ENCODE measurements around the gene PCNX2.
"Not testable (repeated sequence)": the region's sequence is repeated elsewhere in the genome, so short reads cannot be mapped to it uniquely, and the experiment has no call there.

The PCNX2 gene

DNA sequence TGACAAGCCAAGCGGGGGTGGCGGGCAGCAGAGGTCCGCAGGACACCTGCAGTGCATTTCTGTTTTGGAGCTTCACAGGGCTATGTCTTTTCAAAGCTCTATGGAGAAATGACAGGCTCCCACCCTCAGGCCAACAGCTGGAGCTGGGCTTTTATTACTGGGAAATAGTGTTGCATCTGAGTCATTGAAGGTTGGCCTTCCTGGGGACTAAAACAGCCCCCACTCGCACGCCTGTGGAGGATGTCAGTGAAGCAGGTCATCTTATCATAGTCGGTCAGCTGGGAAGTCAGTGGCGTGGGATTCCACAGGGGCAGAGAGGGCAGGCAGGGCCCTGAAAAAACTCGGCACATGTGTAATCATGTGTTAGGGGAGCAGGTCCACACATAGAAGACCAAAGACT, 289.8 kb downstream of the PCNX2 start:
- no peak for ATAC-seq

DNA sequence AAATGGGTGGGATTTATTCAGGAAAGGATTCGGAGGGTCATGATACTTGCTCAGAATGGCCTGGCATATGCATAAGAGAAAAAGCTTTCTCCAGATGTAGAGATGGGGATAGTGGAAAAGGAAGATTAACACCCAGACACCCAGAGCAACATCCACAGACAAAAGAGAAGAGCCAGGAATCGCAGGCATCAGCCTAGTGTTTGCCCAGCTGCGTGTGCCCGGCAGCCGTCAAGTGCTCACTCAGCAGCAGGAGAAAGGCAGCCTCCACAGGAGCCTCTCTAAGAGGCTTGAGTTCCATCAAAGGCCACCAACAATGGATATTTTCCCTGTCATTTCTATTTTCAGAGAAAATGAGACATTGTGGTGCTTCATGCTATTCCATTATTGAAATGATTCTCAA, 290.4 kb downstream of the PCNX2 start:
- ATAC-seq = no peak

DNA sequence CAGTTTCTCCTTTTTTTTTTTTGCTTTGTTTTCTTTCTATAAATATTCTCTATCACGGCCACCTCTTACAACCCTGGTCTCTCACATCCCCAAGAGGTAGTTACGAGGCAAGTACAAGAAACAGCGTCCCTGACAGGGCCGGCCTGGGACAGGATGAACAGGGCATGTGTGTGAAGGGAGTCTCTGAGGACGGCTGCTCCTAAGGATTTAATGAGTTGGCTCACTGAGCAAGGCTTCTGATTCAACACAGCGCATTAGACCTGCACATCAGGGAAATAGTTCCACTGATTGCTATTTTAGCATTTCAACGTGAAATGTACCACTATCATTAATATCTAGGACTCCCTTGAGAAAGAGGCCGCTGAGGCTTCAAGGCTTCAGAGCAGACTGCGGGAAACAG, 291.1 kb downstream of the PCNX2 start:
- no peak for ATAC-seq

DNA sequence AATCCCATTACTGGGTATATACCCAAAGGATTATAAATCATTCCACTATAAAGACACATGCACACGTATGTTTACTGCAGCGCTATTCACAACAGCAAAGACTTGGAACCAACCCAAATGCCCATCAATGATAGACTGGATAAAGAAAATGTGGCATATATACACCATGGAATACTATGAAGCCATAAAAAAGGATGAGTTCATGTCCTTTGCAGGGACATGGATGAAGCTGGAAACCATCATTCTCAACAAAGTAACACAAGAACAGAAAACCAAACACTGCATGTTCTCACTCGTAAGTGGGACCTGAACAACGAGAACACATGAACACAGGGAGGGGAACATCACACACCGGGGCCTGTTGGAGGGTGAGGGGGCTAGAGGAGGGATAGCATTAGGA, 291.9 kb downstream of the PCNX2 start:
- not testable (repeated sequence) for ATAC-seq

DNA sequence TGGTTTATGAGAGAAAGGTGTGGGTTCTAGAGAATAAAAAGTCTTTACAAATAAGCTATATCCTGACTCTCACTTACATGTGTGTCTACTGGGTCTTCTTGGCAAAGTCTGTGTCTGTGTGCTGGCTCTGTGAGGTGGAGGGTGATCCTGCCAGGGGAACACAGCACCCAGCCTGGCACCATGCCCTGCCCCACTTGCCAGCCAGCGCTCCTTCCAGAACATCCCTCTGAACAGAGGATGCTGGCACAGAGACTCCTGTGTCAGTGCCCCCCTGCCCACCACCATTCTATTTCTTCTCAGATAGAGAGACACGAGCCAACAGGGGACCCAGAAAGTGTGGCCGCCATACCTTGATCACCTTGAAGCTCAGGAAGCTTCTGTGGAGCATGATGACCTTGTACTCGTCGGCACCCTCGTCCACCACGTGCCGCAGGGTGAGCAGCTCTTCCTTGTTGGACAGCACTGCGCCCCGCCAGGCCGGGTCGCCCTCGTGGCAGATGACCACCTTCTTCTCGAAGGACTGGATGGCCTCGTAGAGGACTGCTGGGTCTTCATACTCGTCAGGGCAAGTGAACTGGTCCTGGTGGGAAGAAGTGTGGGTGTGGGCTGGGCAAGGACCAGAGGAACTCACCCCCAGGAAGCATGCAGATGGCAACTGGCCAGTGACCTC, 295.4 kb downstream of the PCNX2 start:
- ATAC-seq = no peak

DNA sequence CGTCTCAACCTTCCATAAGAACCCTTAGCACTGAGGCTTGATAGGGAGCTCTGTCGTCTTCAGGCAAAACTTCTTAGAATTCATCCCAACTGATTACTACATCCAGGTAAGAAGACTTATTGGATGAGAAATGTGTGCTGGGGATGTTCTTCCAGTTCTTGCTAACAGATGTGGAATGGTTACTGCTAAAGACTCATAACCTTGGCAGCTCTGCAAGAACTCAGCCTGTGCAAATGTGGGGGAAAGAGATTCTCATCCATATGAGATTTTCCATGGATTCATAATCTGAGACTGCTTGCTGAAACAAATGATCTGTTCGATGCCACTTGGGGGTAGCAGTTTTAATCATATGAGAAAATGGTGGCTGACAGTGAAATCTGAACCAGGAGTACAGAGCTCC, 296.9 kb downstream of the PCNX2 start:
- ATAC-seq = no peak

DNA sequence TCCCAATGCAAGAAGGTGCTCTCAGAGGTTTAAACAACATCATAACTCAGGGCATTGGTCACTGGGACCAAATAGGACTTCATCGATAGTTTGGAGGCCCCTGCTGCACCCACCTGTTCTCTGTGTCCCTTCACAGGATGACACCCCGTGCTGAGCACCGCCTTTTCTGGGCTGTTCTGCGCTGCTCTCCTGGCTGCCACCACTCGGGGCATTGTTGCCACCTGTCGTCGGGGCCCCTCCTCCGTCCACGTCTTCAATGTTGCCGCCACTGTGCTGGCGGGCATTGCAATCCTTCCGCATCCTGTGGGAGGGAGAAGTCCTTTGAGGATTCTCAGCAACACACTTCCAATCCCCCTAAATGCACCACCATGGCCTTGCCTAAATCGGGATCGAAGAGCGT, 297.4 kb downstream of the PCNX2 start:
- no peak for ATAC-seq

DNA sequence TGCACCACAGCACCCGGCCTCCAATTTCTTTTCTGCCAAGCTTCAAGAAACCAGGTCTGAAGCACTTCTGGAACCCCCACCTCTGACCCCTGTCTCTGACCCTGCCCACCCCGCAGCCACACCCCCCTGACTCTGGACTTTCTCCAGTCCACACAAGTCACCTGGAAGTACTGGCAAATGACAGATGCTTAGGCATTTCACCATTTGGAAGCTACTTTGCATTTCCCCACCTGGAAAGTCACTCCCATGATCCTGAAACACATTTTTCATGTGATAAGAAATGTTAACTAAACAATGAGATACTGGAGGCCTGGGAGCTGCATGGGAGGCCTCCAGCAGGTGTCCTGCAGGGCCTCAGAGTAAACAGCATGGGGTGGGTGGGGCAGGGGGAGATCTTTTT, 299.4 kb downstream of the PCNX2 start:
- ATAC-seq = no peak

DNA sequence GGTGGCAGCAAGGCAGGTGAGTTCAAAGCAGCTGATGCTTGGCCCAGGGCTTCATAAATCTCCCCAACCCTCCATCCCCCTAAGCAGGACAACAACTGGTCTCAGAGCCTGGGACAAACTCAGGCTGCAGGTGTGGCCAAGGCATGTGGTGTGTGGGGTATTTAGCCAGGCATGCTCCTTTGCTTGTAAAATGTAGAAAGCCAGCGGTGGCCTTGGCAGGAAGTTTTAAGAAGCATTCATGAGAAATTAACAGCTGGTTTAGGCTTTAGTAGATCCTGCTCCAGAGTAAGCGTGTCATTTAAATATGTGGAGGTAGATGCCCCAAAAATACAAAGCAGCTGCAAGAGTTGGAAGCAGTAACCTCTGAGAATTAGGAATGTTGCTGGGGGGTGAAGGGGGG, 300.3 kb downstream of the PCNX2 start:
- ATAC-seq = no peak

DNA sequence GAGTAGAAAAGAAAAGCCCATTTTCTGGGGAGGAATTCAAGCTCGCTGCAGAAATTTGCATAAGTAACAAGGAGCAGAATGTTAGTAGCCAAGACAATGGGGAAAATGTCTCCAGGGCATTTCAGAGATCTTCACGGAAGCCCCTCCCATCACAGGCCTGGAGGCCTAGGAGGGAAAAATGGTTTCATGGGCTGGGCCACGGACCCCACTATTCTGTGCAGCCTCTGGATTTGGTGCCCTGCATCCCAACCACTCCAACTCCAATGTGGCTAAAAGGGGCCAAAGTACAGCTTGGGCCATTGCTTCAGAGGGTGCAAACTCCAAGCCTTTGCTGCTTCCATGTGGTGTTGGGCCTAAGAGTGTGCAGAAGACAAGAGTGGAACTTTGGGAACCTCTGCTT, 302.0 kb downstream of the PCNX2 start:
- ATAC-seq = no peak

DNA sequence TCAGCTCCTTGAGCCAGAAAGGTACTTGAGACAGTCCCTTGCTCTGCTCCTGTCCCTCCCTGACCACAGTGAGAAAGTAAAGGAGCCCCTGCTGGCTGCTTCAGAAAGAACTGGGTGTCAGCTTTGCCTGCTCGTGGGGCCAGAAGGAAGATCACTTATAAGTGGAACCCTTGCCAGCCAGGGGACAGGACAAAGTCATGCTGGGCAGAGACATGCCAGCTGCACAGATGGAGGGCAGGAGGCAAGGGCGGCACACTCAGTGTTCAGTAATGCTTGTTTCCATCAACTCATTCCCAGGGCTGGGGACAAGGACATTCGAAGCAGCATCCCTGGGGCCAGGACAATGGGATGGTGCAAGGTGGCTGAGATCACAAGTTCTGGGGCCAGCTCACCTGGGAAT, 303.3 kb downstream of the PCNX2 start:
- no peak for ATAC-seq

DNA sequence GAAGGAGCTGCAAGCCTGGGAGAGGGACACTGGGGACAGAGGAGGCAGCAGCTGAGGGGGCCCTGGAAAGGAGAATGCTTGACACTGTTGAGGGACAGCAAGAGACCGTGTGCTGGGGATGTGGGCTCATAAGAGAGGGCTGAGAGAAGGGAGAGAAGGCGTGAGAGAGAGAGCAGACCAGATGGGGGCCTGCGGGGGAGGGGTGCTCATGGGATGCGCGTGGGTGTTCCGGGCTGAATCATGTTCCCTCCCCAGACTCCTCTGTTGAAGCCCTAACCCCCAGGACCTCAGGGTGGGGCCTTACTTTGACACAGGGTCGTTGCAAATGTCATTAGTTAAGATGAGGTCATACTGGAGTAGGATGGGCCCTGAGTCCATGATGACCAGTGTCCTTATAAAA, 304.3 kb downstream of the PCNX2 start:
- no peak for ATAC-seq

DNA sequence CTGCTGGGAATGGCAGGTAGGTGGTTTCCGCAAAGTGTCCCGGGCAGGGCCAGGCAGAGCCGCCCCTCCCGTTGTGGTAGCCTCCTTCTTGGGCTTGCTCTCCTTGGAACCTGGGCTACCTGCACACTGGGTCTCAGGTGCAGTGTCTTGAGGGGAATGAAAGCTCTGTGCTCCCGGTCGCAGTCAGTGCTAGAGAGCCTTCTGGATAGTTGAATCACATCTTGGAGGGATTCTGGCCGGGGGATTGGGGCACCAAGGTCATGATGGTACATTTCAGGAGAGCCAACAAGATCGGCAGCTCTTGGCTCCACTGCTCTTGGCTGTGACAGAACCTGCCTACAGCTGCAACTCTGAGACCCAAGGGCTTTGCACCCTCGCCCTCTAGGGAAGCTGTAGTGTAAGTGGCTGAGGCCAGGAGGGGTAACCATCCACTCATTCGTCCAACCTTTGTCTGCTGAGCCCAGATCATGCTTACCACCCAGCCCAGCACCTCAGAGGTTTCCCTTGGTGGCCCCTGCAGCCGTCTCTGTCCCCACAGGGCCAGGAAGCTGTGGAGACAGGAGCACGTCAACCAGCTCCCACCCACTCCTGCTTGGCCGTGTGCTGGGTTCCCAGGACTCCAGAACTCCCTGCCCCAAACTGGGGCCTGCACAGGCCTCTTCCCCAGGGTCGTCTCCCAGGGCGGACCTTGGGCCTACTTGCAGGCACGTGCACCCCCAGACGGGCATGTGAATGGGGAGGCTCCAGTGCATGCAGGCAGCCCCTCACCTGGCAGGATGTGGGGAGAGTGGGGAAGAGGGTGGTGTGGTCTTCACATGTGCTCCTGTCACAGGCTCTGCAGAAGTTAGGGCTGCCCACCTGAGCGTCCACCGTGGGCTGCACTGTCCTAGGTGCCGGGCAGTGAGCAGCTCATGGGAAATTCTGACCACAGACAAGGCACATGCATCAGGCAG, 305.1 kb downstream of the PCNX2 start:
- no peak for ATAC-seq

DNA sequence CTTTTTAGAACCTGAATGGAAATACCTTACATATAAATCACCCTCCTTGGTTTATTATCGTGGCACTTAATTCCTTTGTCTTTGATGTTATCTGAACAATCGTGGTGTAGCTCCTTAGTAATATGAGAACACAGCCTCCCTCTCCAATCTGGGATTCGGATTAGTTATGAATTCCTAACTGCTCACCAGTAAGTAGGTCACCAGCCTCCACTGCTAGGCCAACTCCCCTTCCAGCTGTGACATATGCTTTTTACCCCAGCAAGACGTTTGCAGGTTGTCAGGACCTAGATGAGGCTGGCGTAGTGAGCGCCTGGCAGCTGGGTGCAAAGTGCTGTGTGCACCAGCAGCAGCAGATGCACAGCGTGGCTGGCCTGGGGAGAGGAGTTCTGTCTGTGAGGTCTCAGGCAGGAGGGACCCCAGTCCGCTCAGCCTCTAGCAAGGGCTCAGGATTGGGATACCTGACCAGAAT, 306.9 kb downstream of the PCNX2 start:
- ATAC-seq = no peak

DNA sequence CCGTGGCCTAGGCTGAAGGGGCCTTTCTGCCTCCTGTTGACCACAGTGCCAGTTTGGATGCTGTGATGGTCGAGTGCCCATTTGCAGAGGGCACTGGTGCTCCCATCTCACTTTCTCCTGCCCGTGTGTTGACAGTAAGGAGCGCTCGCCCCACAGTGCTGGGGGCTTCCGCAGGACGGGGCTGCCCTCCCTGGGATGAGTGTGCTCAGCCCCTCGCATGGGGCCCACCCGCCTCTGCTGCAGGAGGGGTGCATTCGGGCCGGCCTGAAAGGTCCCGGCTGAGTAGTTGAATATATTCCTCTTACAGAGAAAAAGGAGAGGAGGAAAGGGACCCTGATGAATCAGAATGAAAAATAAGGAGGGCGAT, 307.8 kb downstream of the PCNX2 start:
- no peak for ATAC-seq

DNA sequence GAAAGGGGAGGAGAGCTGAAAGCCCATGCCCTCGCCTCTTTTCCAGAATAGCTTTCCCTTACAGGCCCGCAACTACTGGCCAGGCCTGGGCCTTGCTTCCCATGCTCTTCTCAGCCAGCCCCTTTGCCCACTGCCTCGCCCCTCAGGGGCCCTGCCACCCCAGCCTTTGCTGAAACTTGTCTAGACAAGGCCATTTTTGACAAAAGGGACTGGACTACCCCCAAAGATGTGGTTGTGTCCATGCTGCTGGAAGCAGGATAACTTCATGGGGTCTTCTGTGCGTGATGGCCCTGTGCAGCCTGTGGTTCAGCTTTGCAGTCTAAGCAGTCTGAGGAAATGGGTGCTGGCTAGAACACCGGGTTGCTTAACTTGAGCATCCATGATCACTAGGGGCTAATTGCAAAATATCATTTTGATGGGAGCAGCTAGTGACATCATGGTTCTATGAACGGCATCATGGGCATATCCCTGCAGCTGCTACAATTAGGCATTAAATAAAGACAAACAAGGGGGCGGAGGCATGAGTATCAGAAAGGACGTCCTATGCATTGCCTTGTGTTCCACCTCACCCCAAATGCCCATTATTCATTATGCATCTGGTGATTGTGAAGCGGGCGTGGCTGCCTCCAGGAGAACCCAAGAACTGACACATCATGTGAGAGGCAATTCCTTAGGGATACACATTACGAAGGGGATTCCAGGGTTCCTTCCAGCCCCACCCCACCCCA, 308.3 kb downstream of the PCNX2 start:
- ATAC-seq = no peak

DNA sequence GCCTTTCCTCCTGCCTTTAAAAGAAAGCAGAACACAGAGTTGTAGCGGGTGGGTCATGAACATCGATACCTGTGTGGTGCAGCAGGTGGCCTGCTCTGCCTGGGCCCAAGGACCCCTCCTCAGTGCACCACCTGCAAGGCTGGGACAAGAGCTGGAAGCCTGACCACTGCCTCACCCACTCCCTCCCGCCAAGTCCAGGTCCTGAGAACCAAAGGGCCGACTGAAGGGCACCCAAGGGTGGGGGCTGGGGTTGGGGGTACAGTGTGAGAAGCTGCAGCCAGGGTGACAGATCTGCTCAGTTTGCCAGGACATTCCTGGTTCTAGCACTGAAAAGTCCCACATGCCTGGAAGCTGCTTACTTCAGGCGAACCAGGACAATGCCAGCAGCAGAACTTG, 309.0 kb downstream of the PCNX2 start:
- no peak for ATAC-seq

DNA sequence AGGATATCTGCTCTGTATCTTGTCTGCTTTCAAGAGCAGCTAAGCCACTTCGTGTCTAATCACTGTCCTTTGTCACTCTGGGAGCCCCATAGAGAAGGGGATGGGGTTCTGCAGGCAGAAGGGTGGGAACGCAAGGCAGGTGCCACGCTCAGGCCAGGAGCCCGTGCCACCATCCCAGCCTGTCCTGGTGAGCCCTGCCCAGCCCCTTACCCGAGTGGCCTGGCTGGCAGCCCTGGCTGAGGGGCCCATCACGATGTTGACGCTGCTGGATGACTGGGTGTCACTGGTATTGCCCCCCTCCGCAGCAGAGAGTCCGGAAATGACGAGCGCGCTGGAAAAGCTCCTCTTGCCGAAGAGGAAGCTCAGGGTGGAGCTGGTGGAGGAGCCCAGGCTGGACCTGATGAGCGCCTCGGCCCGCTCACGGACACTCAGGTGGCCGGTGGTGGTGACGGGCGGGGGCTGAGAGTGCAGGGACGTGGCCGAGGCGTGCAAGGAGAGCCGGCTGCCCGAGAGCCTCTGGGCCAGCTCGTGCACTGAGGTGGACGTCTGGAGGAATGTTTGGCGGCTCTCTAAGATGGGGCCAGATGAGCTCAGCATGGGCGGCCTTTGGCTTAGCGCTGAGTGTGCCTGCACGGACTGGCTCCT, 309.5 kb downstream of the PCNX2 start:
- ATAC-seq = no peak

DNA sequence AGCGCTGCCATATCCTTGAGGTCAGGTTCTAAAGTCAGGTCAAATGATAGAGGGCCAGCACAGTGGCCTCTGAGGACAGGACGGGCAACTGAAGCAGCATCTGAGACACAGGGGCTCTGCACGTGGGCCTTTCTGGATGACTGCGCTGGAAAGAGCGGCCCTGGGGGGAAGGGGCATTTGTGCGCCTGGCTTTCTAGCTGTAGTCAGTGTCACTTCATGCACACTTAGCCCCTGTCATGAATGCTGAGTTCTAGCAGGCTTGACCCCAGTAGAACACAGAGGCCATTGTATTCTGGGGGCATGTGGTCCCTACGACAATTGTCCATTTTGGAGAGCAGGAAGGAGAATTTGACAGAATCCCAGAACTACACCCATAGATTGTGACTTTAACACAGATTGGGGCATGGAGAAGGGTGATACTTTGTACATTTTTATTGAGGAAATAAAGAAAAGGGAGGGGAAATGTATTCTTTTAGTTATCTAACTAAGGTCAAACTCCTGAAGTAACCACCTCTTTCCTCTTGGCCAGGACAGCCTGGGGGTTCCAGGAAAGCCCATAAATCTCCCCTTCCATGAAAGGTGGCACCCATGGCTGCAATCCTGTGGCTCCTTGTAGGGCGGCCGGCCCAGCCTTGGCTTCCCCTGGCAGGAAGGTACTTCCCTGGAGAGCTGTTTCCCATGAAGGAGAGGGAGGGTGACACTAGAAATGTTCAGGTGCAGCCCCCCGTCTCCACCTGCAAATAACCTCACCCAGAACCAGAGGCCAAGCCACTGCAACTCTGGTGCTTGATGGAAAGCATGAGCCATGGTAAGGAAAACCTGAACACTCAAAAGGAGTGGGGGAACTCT, 310.7 kb downstream of the PCNX2 start:
- no peak for ATAC-seq

DNA sequence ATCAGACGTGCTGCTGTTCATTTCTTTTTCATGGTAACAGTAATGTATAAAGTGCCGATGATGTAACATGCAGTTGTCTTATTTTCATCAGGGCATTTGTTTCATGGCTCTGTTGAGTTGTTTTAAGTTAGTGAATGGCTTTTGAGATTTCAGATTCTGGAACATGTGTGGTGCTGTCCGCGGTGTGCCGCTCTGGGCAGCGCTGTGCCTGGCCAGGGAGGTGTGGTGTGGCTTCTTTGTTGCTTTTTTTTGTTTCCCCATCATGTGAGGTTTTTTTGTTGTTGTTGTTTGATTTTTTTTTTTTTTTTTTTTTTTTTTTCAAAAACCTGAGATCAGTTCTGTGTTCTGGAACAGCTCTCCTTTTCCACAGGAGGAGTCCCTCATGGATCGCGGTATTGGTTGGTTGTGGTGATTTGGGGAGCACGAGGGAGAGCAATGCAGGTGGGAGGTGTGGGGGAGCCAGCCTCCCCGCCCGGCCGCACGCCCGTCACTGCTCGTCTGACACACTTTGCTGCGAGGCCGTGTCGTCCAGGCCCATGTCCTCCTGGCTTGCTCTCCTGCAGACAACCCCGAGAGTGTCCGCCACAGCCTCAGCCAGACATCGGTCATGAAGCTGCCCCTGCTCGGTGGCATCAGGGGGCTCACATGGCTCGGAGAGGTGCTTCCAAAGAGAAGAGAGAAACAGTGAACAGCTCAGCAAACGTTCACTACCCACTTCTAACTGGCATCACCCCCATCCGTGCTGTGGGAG, 311.5 kb downstream of the PCNX2 start:
- no peak for ATAC-seq

DNA sequence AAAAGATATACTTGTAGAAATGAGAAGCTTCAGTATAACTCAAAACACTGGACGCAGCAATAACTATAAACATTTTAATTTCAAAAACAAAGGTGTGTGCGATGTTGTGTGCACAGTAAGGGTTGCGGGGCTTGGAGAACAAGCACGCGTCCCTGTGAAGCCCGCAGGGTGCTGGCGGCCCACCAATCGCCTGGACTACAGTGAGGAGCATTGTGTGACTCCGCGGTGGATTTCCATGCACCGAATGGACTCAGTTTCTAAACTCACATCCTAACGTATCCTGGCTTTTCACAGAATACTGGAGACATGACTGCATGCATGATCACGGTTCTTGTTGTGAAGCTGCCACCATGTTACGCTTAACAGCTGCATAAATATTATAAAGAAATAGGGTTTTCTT, 312.1 kb downstream of the PCNX2 start:
- ATAC-seq = no peak
